ENCODE data around the gene DDR1.
A peak's percentile ranks its signal among the peaks of the same experiment; 100 is the strongest.

DDR1 gene

DNA sequence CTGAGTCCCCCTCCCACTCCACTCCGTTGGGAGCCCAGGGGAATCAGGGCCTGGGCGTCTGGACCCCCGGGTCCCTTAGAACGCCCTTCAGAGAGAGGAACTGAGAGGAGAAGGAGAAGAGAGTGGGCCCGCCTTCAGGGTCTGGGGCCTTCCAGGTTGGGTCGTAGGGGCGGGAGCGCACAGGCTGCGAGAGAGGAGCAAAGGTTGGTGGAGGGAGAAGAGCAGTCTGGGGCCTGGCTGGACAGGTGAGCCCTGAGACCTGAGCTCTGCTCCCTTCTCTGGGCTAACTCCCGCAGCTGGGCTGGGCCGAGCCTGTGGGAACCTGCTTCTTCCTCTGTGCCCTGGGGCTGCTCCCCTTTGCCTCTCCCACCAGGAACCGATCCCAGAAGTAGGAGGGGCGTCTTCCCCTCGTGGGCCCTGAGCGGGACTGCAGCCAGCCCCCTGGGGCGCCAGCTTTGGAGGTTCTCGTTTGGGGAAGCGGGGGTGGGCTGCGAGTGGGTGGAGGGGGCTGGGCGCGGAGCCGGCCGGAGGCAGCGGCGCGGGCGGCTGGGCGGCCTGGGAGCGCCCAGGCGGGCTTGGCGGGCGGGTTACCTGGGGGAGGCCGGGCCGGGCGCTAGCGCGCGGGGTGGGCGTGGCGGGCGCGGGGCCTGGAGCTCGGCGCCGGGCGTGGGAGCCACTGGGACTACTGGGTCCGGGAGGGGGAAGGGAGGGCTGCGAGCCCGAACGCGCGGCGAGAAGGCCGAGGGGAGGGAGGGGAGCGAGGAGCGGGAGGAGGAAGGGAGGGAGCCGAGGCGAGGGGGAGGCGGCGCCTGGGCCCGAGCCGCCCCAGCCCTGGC is at the start of gene DDR1:
Gene DDR1 (plus strand): TSS at position 835 of the 836 bp plus-strand sequence. CDS start 4,211 bp downstream, outside the sequence.
- peak within 1 kb of the TSS; percentile 95 for H3K27ac ChIP-seq (ENCODE audit: poor library complexity, severe bottlenecking)
- H3K4me3 ChIP-seq (ENCODE audit: severe bottlenecking), result peak within 1 kb of the TSS; percentile 46
- H3K27me3 ChIP-seq (ENCODE audit: insufficient read depth, poor library complexity, severe bottlenecking), result no peaks in the 10 kb centered on the region
- DNase-seq (ENCODE audit: low spot score), result peak; percentile 87
- H3K36me3 ChIP-seq (ENCODE audit: low read depth), result peaks cover 23% of the 10 kb centered on the region
- peak; percentile 43 for ATAC-seq (ENCODE audit: low read depth)
- H3K9me3 ChIP-seq (ENCODE audit: severe bottlenecking), result no peaks in the 10 kb centered on the region
- peaks cover 34% of the 10 kb centered on the region for H3K4me1 ChIP-seq (ENCODE audit: insufficient read depth, poor library complexity, severe bottlenecking)
- TF ChIP-seq, protein P1, sequence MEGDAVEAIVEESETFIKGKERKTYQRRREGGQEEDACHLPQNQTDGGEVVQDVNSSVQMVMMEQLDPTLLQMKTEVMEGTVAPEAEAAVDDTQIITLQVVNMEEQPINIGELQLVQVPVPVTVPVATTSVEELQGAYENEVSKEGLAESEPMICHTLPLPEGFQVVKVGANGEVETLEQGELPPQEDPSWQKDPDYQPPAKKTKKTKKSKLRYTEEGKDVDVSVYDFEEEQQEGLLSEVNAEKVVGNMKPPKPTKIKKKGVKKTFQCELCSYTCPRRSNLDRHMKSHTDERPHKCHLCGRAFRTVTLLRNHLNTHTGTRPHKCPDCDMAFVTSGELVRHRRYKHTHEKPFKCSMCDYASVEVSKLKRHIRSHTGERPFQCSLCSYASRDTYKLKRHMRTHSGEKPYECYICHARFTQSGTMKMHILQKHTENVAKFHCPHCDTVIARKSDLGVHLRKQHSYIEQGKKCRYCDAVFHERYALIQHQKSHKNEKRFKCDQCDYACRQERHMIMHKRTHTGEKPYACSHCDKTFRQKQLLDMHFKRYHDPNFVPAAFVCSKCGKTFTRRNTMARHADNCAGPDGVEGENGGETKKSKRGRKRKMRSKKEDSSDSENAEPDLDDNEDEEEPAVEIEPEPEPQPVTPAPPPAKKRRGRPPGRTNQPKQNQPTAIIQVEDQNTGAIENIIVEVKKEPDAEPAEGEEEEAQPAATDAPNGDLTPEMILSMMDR (IDR thresholded peaks at IDR 0.05; ENCODE audit: poor library complexity, severe bottlenecking), result no peak

DNA sequence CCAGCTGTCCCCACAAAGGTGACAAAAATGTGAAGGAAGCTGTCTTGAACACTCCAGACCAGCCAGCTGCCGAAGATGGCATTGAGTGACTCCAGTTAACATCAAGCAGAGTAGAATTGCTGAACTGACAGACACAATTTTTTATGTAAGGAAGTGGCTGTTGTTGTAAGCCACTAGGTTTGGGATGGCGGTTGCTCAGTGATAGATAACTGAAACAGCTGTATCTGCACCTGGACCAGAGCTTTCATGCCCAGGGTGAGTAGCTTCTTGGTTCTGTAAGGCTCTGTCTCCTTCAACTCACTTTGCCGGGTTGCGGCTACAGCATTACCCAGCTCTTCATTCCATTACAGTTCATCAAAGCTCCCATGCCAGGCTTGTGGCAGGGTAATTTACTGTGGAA is 49.7 kb upstream of the DDR1 start:
- TF ChIP-seq, protein P1 (IDR thresholded peaks at IDR 0.05; ENCODE audit: poor library complexity, severe bottlenecking), result no peak
- no peaks in the 10 kb centered on the region for H3K27me3 ChIP-seq (ENCODE audit: insufficient read depth, poor library complexity, severe bottlenecking)
- 0 out of 3 replicates have a peak, but pooled peaks have one; percentile 19 for ATAC-seq (ENCODE audit: low read depth)
- H3K9me3 ChIP-seq (ENCODE audit: severe bottlenecking), result no peaks in the 10 kb centered on the region
- H3K4me1 ChIP-seq (ENCODE audit: insufficient read depth, poor library complexity, severe bottlenecking), result no peaks in the 10 kb centered on the region
- no peak overlapping the region for H3K4me3 ChIP-seq (ENCODE audit: severe bottlenecking)
- H3K36me3 ChIP-seq (ENCODE audit: low read depth), result no peaks in the 10 kb centered on the region
- DNase-seq (ENCODE audit: low spot score), result no peak
- no peak overlapping the region for H3K27ac ChIP-seq (ENCODE audit: poor library complexity, severe bottlenecking)

DNA sequence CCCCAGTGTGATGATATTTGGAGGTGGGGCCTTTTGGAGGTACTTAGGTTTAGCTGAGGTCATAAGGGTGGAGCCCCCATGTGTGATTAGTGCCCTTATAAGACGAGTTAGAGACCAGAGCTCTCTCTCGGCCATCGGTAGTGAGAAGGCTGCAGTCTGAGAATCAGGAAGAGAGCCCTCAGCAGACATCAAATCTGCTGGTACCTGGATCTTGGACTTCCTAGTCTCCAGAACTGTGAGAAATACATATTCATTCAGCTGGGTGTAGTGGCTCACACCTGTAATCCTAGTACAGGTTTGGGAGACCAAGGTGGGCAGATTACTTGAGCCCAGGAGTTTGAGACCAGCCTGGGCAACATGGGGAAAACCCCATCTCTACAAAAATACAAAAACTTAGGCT is 48.7 kb upstream of the DDR1 start:
- DNase-seq (ENCODE audit: low spot score) (no peak), ATAC-seq (ENCODE audit: low read depth) (no peak)
- no peaks in the 10 kb centered on the region for H3K27me3 ChIP-seq (ENCODE audit: insufficient read depth, poor library complexity, severe bottlenecking)
- H3K36me3 ChIP-seq (ENCODE audit: low read depth), result no peaks in the 10 kb centered on the region
- no peaks in the 10 kb centered on the region for H3K4me1 ChIP-seq (ENCODE audit: insufficient read depth, poor library complexity, severe bottlenecking)
- TF ChIP-seq, protein P1 (IDR thresholded peaks at IDR 0.05; ENCODE audit: poor library complexity, severe bottlenecking), result no peak
- no peak overlapping the region for H3K4me3 ChIP-seq (ENCODE audit: severe bottlenecking)
- no peak overlapping the region for H3K27ac ChIP-seq (ENCODE audit: poor library complexity, severe bottlenecking)
- H3K9me3 ChIP-seq (ENCODE audit: severe bottlenecking), result no peaks in the 10 kb centered on the region

DNA sequence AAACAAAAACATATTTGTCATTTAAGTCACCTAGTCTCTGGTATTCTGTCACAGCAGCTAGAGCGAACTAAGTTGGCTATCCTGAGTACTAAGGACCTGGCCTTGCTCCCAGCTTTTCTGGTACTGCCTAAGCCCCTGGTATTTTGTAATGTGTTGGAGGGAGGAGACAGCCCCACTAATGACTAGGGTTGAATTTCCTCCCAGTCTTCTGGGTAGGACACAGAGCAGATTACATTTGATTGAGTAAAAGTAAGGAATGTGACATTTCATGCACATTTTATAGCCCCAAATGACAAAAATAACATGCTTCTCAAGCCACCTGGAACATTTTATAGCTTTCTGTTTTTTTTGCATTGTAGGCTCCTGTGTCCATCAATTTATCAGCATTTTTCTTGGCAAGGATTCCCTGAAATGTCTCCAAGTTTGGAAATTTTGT is 47.9 kb upstream of the DDR1 start:
- ATAC-seq (ENCODE audit: low read depth), result no peak

More for the DNA sequence above, 47.9 kb upstream of the DDR1 start:
- Histone ChIP-seq H3K27ac (ENCODE audit: poor library complexity, severe bottlenecking) (peak overlapping the region; percentile 7), H3K9me3 (ENCODE audit: severe bottlenecking) (no peaks in the 10 kb centered on the region), H3K27me3 (ENCODE audit: insufficient read depth, poor library complexity, severe bottlenecking) (no peaks in the 10 kb centered on the region), H3K36me3 (ENCODE audit: low read depth) (no peaks in the 10 kb centered on the region), H3K4me1 (ENCODE audit: insufficient read depth, poor library complexity, severe bottlenecking) (no peaks in the 10 kb centered on the region), H3K4me3 (ENCODE audit: severe bottlenecking) (no peak overlapping the region)
- TF ChIP-seq, protein P1 (IDR thresholded peaks at IDR 0.05; ENCODE audit: poor library complexity, severe bottlenecking), result no peak
- DNase-seq (ENCODE audit: low spot score), result no peak
